Right cardiac atrium (tissue), 5 donors: ENCODE data around the gene IFIT3. TPM values are rescaled to one million over a fixed set of nuclear protein-coding genes. Genes with fewer than 3 reads are reported as not detected.
"Not testable (repeated sequence)": the region's sequence is repeated elsewhere in the genome, so short reads cannot be mapped to it uniquely, and the experiment has no call there.

Source experiments
- ATAC-seq, 2 donors: fragments of 200-7000 bp; cut with Tn5 transposase; one replicate each; pipeline versions ENCODE4 v1.8.0 to v1.9.1; 2020; ENCODE audit warnings: moderate library complexity in 2 of 2, mild to moderate bottlenecking in 1 of 2
- DNase-seq, 3 donors: peaks; one replicate each; pipeline ENCODE4 v3.0.0-alpha.2; 2020
- H3K27ac ChIP-seq: one replicate; pipeline ENCODE4 v1.5.1; 2013; ENCODE audit warnings: mild to moderate bottlenecking, low read length, control low read depth, moderate library complexity
- H3K27me3 ChIP-seq: one replicate; pipeline ENCODE4 v1.6.1; 2013; ENCODE audit not compliant: control insufficient read depth, insufficient read depth
- H3K4me1 ChIP-seq: one replicate; pipeline ENCODE4 v1.6.1; 2013; ENCODE audit warnings: low read length; ENCODE audit not compliant: control insufficient read depth, insufficient read depth
- H3K4me3 ChIP-seq: one replicate; pipeline ENCODE4 v1.5.1; 2013; ENCODE audit warnings: low read length, control low read depth
- H3K9me3 ChIP-seq: one replicate; pipeline ENCODE4 v1.6.1; 2013; ENCODE audit warnings: low read length; ENCODE audit not compliant: control insufficient read depth
- WGBS: extraction: QIAGEN DNeasy Blood & Tissue Kit; methylation state at CpG from one replicate; pipeline ENCODE4 v1.1.7; 2013; 5-methylcytosine and 5-hydroxymethylcytosine counted together
- intact Hi-C, 4 donors: fragments of 100-400 bp; cut with DNase I; formaldehyde crosslinking; loops; one replicate each; pipeline versions ENCODE4 v1.11.0 to v1.14.0; 2022 to 2023
- polyA plus RNA-seq: library from polyadenylated mRNA; stranded (reverse); fragments of 200-250 nt; gene quantifications from one replicate; pipeline ENCODE4 v1.2.3, GENCODE V29; 2013
- total RNA-seq, 4 donors: library from RNA; stranded (reverse); fragmentation: NEBNext Ultra II Directional; extraction: Animal tissue kit (Norgen Biotek cat#: 25700); gene quantifications; one replicate each; pipeline ENCODE4 v1.2.1, GENCODE V29; 2021
- donor health status: healthy with polysubstance abuse.
- donor health status: DM: no; HTN: yes; CAD: no.
- donor health status: DM: no; HTN: no; CAD: no.
- donor health status: DM: no; HTN: yes; CAD: no; lungs with severe emphysema.
- donor health status: DM: yes; HTN: yes; CAD: no.

Gene IFIT3
- total and polyA plus RNA-seq, 5 donors: 8.1 to 14.9 (median 12.6) TPM

DNA sequence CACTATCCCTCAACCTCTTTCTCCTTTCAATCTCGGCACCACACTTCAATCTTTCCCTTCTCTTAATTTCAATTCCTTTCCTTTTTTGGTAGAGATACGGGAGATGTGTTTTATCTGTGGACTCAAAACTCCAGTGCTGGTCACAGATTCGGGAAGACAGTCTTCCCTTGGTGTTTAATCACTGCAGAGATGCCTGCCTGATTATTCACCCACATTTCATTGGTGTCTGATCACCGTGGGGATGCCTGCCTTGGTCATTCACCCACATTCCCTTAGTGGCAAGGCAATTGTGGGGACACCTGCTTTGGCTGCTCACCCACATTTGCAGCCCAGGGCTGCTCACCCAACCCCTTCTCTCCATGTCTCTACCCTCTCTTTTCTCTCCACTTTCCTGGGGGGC lies 42.5 kb upstream of the IFIT3 start:
- H3K27ac ChIP-seq, intact Hi-C loops, ATAC-seq, H3K27me3 ChIP-seq, H3K4me3 ChIP-seq, H3K4me1 ChIP-seq, H3K9me3 ChIP-seq, DNase-seq: not testable (repeated sequence)
- 66% methylated on average over 4 of the region's 4 CpGs for WGBS

DNA sequence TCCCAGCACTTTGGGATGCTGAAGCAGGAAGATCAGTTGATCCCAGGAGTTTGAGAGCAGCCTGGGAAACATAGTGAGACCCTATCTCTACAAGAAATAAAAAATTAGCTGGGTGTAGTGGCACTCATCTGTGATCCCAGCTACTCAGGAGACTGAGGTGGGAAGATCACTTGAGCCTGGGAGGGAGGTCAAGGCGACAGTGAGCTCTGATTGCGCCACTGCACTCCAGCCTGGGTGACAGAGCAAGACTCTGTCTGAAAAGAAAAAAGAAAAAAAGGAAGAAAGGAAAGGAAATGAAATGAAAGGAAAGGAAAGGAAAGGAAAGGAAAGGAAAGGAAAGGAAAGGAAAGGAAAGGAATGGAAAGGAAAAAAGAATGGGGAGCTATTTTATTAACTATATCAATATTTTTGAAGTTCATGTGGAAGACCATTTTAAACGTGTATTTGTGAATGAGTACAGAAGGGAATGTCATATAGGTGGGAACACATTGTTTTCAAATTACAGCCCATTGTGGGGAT lies 33.0 kb upstream of the IFIT3 start:
- peaks cover 2% of the 10 kb centered on the region for H3K4me1 ChIP-seq
- no peaks in the 10 kb centered on the region for H3K9me3 ChIP-seq
- H3K27ac ChIP-seq: no peak overlapping the region
- 79% methylated on average over 3 of the region's 3 CpGs for WGBS
- H3K27me3 ChIP-seq: no peaks in the 10 kb centered on the region
- DNase-seq: no peak
- H3K4me3 ChIP-seq: no peak overlapping the region
- intact Hi-C loops: no loop called here
- ATAC-seq: no peak

DNA sequence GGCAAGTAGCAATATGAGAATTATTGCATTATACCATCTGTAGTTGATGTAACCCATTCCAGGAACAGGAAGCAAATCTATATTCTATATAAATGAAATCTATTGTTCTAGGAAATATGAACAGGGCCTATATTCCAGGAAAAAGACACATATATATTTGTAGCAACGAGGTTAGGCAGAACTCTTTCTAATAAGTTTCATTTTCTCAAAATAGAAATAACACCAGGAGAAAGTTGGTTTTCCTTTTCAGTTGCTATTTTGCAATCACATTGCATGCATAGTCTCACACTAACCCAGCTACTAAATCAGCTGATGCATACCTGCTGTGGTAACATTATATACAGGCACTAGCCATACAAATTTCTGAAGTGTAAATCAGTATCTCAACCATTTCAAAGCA lies 32.2 kb upstream of the IFIT3 start:
- 34% methylated on average over 1 of the region's 1 CpG for WGBS
- intact Hi-C loops: no loop called here
- DNase-seq (no peak), ATAC-seq (peak in 1 of 2 donors; percentile 38)
- H3K4me1 ChIP-seq: peaks cover 2% of the 10 kb centered on the region
- no peak overlapping the region for H3K27ac ChIP-seq
- H3K9me3 ChIP-seq: no peaks in the 10 kb centered on the region
- no peaks in the 10 kb centered on the region for H3K27me3 ChIP-seq
- no peak overlapping the region for H3K4me3 ChIP-seq

DNA sequence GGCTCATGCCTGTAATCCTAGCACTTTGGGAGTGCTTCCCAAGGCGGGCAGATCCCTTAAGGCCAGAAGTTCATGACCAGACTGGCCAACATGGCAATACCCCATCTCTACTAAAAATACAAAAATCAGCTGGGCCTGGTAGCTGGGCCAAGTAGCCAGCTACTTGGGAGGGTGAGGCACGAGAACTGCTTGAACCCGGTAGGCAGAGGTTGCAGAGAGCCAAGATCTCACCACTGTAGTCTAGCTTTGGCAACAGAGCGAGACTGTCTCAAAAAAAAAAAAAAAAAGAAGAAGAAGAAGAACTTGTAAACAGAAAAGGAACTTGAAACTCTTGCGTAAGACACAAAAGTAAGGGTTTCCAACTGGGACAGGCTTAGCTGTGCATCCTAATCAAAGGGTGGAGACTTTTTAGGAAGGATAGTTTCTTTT lies 31.6 kb upstream of the IFIT3 start:
- WGBS: 50% methylated on average over 5 of the region's 5 CpGs
- ATAC-seq: peak; percentile 55 to 75

DNA sequence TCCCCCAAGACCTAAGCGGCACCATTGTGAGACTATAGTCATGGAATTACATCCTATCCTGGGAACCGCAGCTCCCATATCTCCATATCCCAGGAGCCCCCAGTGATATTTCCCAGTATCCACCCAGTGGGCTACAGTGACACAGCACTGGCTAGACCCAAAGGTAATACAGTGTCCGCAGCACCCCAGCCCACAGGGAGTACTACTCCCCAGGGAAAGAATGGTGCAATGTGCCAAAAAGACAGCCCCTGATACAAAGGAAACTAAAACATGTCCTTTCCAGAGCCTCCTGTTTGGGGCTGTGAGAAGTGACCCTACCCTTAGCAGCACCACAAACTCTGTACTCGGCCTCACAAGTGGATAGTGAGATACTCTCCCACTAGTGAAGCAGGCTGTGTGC lies 30.4 kb upstream of the IFIT3 start:
- WGBS: 97% methylated on average over 4 of the region's 4 CpGs
- ATAC-seq: no peak
- H3K27ac ChIP-seq: no peak overlapping the region

More for the DNA sequence above, 31.6 kb upstream of the IFIT3 start:
- Histone ChIP-seq H3K4me3 (no peak overlapping the region), H3K9me3 (no peaks in the 10 kb centered on the region), H3K4me1 (peaks cover 2% of the 10 kb centered on the region), H3K27me3 (no peaks in the 10 kb centered on the region), H3K27ac (no peak overlapping the region)
- peak in 2 of 3 donors; percentile 52 to 62 for DNase-seq
- intact Hi-C loops: no loop called here

DNA sequence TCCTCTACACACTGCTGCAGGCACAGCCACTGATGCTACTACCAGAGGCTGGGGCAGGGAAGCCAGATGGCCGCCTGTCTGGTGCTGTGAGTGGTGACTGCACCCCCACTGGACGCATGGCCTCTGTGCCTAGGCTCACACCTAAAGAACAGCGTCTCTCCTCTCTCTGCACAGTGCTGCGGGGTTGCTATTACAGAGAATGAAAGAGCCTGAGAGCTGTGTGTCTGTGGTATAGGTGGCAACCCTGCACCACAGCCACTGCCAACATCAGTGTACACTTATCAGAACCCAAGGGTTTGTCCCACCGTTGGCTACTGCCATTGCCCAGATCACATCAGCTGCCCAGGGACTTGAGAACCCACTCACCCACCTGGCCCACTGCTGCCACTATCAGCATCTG lies 30.0 kb upstream of the IFIT3 start:
- intact Hi-C loops: no loop called here
- Histone ChIP-seq H3K27ac (no peak overlapping the region), H3K4me3 (no peak overlapping the region), H3K4me1 (peaks cover 2% of the 10 kb centered on the region), H3K27me3 (no peaks in the 10 kb centered on the region), H3K9me3 (no peaks in the 10 kb centered on the region)
- ATAC-seq: no peak
- WGBS: 96% methylated on average over 5 of the region's 5 CpGs
- DNase-seq: no peak

More for the DNA sequence above, 30.4 kb upstream of the IFIT3 start:
- H3K27me3 ChIP-seq: no peaks in the 10 kb centered on the region
- intact Hi-C loops: no loop called here
- peaks cover 2% of the 10 kb centered on the region for H3K4me1 ChIP-seq
- no peaks in the 10 kb centered on the region for H3K9me3 ChIP-seq
- no peak overlapping the region for H3K4me3 ChIP-seq
- DNase-seq: no peak

DNA sequence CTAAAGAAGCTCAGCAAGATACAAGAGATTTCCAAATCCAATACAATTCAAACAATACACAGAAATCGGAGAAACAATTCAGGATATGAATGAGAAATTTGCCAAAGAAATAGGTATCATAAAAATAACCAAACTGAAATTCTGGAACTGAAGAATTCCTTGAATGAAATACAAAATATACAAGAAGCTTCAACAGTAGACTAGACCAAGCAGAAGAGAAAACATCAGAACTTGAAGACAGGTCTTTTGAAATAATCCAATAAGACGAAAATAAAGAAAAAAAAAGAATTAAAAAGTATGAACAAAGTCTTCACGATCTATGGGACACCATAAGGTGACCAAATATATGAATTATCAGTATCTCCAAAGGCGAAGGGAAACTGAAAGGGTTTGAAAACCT lies 28.8 kb upstream of the IFIT3 start:
- Histone ChIP-seq H3K27me3 (no peaks in the 10 kb centered on the region), H3K9me3 (no peaks in the 10 kb centered on the region), H3K4me3 (no peak overlapping the region), H3K27ac (no peak overlapping the region), H3K4me1 (peaks cover 5% of the 10 kb centered on the region)
- no peak for DNase-seq
- ATAC-seq: no peak
- intact Hi-C loops: no loop called here
- WGBS: 84% methylated on average over 4 of the region's 4 CpGs

DNA sequence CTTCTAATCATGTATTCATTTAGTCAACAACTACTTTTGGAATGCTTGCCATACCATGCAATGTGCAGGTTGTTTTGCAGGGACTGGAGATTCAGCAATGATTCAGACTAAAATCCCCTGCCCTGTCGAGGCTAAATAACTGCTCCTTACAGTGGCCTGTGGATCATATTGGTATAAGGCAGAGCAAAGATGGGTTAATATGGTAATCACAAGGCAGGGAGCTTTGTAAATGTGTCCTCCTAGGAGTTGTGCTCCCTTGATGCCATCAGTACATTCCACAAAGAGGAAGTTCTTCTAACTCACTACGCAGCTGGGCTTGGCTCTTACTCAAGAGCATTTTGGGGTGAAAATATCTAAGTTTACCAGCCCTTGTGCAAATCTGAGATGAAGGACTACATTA lies 26.6 kb upstream of the IFIT3 start:
- peaks cover 3% of the 10 kb centered on the region for H3K4me1 ChIP-seq
- WGBS: 11% methylated on average over 2 of the region's 2 CpGs
- DNase-seq: no peak

DNA sequence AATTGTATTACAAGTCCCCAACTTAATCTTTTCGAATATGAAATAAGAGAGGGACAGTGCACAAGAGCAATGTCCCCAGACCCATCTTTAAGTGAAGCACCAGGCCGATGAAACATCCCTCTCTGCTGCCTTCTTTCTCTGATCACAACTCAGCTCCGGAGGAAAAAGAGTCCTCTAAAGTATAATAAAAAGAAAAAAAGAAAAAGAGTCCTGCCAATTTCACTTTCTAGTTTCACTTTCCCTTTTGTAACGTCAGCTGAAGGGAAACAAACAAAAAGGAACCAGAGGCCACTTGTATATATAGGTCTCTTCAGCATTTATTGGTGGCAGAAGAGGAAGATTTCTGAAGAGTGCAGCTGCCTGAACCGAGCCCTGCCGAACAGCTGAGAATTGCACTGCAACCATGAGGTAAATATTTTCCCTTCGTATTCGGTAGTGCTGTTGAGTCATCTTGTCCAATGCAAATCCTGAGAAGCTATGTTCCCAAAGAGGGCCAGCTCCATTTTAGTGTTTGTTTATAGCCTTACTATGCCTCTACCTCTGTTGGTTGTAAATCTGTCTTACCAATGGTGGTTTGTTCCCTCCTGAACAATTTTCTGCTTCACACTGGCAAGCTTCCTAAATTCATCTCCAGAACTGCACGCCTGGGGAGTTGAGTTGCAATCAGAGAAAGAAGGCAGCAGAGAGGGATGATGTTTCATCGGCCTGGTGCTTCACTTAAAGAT lies 25.9 kb upstream of the IFIT3 start, which contains the start of gene IFIT2:
Gene IFIT2 (plus strand): TSS at position 326 of the 725 bp plus-strand sequence. CDS start 78 bp downstream, at position 404.
- H3K4me1 ChIP-seq: peaks cover 3% of the 10 kb centered on the region
- H3K9me3 ChIP-seq: no peaks in the 10 kb centered on the region
- ATAC-seq (peak; percentile 78 to 80), DNase-seq (peak in 1 of 3 donors; percentile 55)
- peak within 1 kb of the TSS; percentile 98 for H3K27ac ChIP-seq
- H3K4me3 ChIP-seq: peak within 1 kb of the TSS; percentile 77
- H3K27me3 ChIP-seq: no peaks in the 10 kb centered on the region
- WGBS: 2% methylated on average over 10 of the region's 10 CpGs
- intact Hi-C loops: no loop called here

More for the DNA sequence above, 26.6 kb upstream of the IFIT3 start:
- H3K9me3 ChIP-seq: no peaks in the 10 kb centered on the region
- intact Hi-C loops: no loop called here
- peak overlapping the region; percentile 98 for H3K27ac ChIP-seq
- peak; percentile 65 to 67 for ATAC-seq
- no peaks in the 10 kb centered on the region for H3K27me3 ChIP-seq
- H3K4me3 ChIP-seq: peak overlapping the region; percentile 77

DNA sequence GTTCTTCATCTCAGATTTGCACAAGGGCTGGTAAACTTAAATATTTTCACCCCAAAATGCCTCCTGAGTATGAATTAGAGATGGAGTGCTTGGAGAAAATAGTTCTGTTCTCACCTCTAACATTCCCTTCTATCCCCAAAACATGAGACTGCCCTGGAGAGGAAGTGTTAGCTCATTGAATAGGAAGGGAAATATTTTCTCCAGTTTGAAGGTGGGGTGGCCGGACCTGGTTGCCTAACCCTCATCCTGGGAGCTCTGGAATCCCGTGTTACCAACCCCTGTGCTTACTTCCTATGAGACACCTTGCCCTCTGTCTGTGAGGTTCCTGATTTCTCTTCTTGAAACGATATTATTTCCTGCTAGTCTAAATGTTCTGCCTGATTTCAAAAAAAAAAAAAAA lies 25.2 kb upstream of the IFIT3 start:
- WGBS: 19% methylated on average over 3 of the region's 3 CpGs
- Histone ChIP-seq H3K9me3 (no peaks in the 10 kb centered on the region), H3K27me3 (no peaks in the 10 kb centered on the region), H3K27ac (peak overlapping the region; percentile 30), H3K4me1 (peaks cover 6% of the 10 kb centered on the region), H3K4me3 (peak overlapping the region; percentile 77)
- DNase-seq (no peak), ATAC-seq (peak in 1 of 2 donors; percentile 55)
- intact Hi-C loops: no loop called here

DNA sequence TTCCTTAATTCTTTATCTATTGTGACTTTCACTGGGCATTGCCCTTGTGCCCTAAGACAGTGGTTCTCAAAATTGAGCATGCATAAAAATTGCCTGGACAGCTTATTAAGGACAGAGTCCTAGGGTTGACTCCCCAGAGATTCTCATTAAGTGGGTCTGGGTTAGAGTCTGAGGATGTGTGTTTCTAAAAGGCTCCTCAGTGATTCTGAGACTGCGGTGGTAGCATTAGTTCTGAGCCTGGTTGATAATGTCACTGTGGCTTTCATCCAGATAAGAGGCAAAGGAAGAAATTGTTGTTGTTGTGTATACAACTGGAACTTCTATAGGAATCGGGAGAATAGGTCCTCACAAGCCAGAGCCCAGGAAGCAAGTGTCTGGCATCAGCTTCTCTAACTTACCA lies 24.6 kb upstream of the IFIT3 start:
- Histone ChIP-seq H3K9me3 (no peaks in the 10 kb centered on the region), H3K4me3 (peak overlapping the region; percentile 77), H3K4me1 (peaks cover 6% of the 10 kb centered on the region), H3K27me3 (no peaks in the 10 kb centered on the region), H3K27ac (peak overlapping the region; percentile 2)
- no peak for DNase-seq
- intact Hi-C loops: no loop called here
- ATAC-seq: no peak
- WGBS: 35% methylated on average over 2 of the region's 2 CpGs
